Liver (tissue), 9 donors: ENCODE results near the gene IL1RAPL2. TPM values are rescaled to one million over a fixed set of nuclear protein-coding genes. Genes with fewer than 3 reads are reported as not detected.

Experiments used
- DNase-seq: peaks from one replicate; pipeline ENCODE4 v3.0.0-alpha.2; 2017; ENCODE audit warnings: low spot score
- H3K27ac ChIP-seq, 2 donors: one replicate each; pipeline ENCODE4 v1.7.0; 2013; ENCODE audit warnings: inconsistent platforms in 2 of 2, low read length in 2 of 2, control low read depth in 1 of 2, low read depth in 1 of 2, mild to moderate bottlenecking in 1 of 2
- H3K27me3 ChIP-seq, 4 donors: one replicate each; pipeline versions ENCODE4 v1.6.1 to v1.7.0; 2013; ENCODE audit warnings: low read length in 3 of 4, inconsistent platforms in 1 of 4, mild to moderate bottlenecking in 1 of 4, moderate library complexity in 1 of 4; ENCODE audit not compliant: control insufficient read depth in 4 of 4, insufficient read depth in 4 of 4
- H3K36me3 ChIP-seq, 4 donors: one replicate each; pipeline versions ENCODE4 v1.6.1 to v1.7.0; 2013; ENCODE audit warnings: low read length in 3 of 4, mild to moderate bottlenecking in 3 of 4, low read depth in 1 of 4, moderate library complexity in 1 of 4; ENCODE audit not compliant: control insufficient read depth in 4 of 4, insufficient read depth in 3 of 4
- H3K4me1 ChIP-seq, 4 donors: one replicate each; pipeline versions ENCODE4 v1.6.1 to v1.7.0; 2013; ENCODE audit warnings: low read length in 3 of 4, mild to moderate bottlenecking in 3 of 4, moderate library complexity in 1 of 4; ENCODE audit not compliant: control insufficient read depth in 4 of 4, insufficient read depth in 4 of 4
- H3K4me3 ChIP-seq, 3 donors: one replicate each; pipeline versions ENCODE4 v1.6.1 to v1.7.0; 2013; ENCODE audit warnings: low read length in 3 of 3, control low read depth in 1 of 3, low read depth in 1 of 3, mild to moderate bottlenecking in 1 of 3
- H3K9ac ChIP-seq, 2 donors: one replicate each; pipeline ENCODE4 v1.7.0; 2013; ENCODE audit warnings: low read length in 2 of 2, mild to moderate bottlenecking in 2 of 2, moderate library complexity in 2 of 2, control low read depth in 1 of 2, low read depth in 1 of 2
- H3K9me3 ChIP-seq, 4 donors: one replicate each; pipeline versions ENCODE4 v1.6.1 to v1.7.0; 2013; ENCODE audit warnings: low read length in 3 of 4; ENCODE audit not compliant: control insufficient read depth in 4 of 4
- ATF3 ChIP-seq: IDR thresholded peaks from 2 replicates; pipeline ENCODE4 v1.6.1; 2016; ENCODE audit warnings: antibody characterized with exemption
- CTCF ChIP-seq: fragments of 150-350 bp; IDR thresholded peaks from 2 replicates; pipeline ENCODE4 v1.5.1; 2017; ENCODE audit warnings: improper control_type of control experiment, low read depth, low read length; ENCODE audit not compliant: missing input control
- EGR1 ChIP-seq, 2 donors: IDR thresholded peaks; 2 replicates each; pipeline ENCODE4 v1.6.1; 2016 to 2018; ENCODE audit warnings: antibody characterized with exemption in 2 of 2, low read depth in 2 of 2
- FOXA1 ChIP-seq: IDR thresholded peaks from 2 replicates; pipeline ENCODE4 v1.6.1; 2016; ENCODE audit warnings: antibody characterized with exemption
- FOXA2 ChIP-seq: IDR thresholded peaks from 2 replicates; pipeline ENCODE4 v1.6.1; 2016; ENCODE audit warnings: antibody characterized with exemption
- GABPA ChIP-seq, 2 donors: IDR thresholded peaks in 1 of 2; conservative IDR thresholded peaks in 1 of 2; 2 replicates each; pipeline ENCODE4 v1.6.1; 2016; ENCODE audit warnings: antibody characterized with exemption in 2 of 2, mild to moderate bottlenecking in 1 of 2, moderate library complexity in 1 of 2
- HNF4A ChIP-seq, 2 donors: conservative IDR thresholded peaks; 2 replicates each; pipeline ENCODE4 v1.6.1; 2016; ENCODE audit warnings: antibody characterized with exemption in 2 of 2, mild to moderate bottlenecking in 2 of 2
- JUND ChIP-seq, 2 donors: IDR thresholded peaks; 2 replicates each; pipeline ENCODE4 v1.6.1; 2016; ENCODE audit warnings: antibody characterized with exemption in 2 of 2
- MAX ChIP-seq: IDR thresholded peaks from 2 replicates; pipeline ENCODE4 v1.6.1; 2016; ENCODE audit warnings: antibody characterized with exemption
- NR2F2 ChIP-seq: IDR thresholded peaks from 2 replicates; pipeline ENCODE4 v1.6.1; 2016; ENCODE audit warnings: antibody characterized with exemption
- RAD21 ChIP-seq, 2 donors: IDR thresholded peaks; 2 replicates each; pipeline ENCODE4 v1.6.1; 2016; ENCODE audit warnings: antibody characterized with exemption in 2 of 2, mild to moderate bottlenecking in 2 of 2
- REST ChIP-seq: IDR thresholded peaks from 2 replicates; pipeline ENCODE4 v1.6.1; 2016; ENCODE audit warnings: antibody characterized with exemption, mild to moderate bottlenecking
- SP1 ChIP-seq: IDR thresholded peaks from 2 replicates; pipeline ENCODE4 v1.6.1; 2018; ENCODE audit warnings: antibody characterized with exemption, mild to moderate bottlenecking
- TAF1 ChIP-seq: conservative IDR thresholded peaks from 2 replicates; pipeline ENCODE4 v1.6.1; 2016; ENCODE audit warnings: antibody characterized with exemption, mild to moderate bottlenecking
- YY1 ChIP-seq: IDR thresholded peaks from 2 replicates; pipeline ENCODE4 v1.6.1; 2016; ENCODE audit warnings: antibody characterized with exemption, mild to moderate bottlenecking
- ZBTB33 ChIP-seq: IDR thresholded peaks from 2 replicates; pipeline ENCODE4 v1.6.1; 2016; ENCODE audit warnings: antibody characterized with exemption
- WGBS: extraction: QIAGEN DNeasy Blood & Tissue Kit; methylation state at CpG from one replicate; pipeline ENCODE4 v1.1.7; 2013; 5-methylcytosine and 5-hydroxymethylcytosine counted together
- polyA plus RNA-seq, 2 donors: library from polyadenylated mRNA; stranded (reverse) in 1 of 2; unstranded in 1 of 2; fragments of 200-250 nt in 1 of 2; fragments of >200 nt in 1 of 2; fragmentation: Nextera tagmentation in 1 of 2; extraction: Ambion mirVana in 1 of 2; gene quantifications; one replicate each; pipeline versions ENCODE4 v1.2.1 to v1.2.3, GENCODE V29; 2013 to 2015
- total RNA-seq, 2 donors: library from RNA; depleted of rRNA; stranded (reverse); fragments of >200 nt; gene quantifications; one replicate each; pipeline ENCODE4 v1.2.3, GENCODE V29; 2014
- donor health status: healthy.
- donor health status: healthy.
- donor health status: healthy.
- donor health status: healthy.
- donor health status: healthy.

The IL1RAPL2 gene
- total and polyA plus RNA-seq, 4 donors: 0.20 to 1.6 (median 0.91) TPM

- no peak for TF ChIP-seq TAF1
- TF ChIP-seq YY1: no peak
- no peak for TF ChIP-seq GABPA (IDR thresholded peaks at IDR 0.05 in 1 of 2, conservative IDR thresholded peaks at IDR 0.05 in 1 of 2)
- TF ChIP-seq FOXA2: no peak
- TF ChIP-seq CTCF: no peak
- TF ChIP-seq FOXA1: no peak
- no peak for TF ChIP-seq EGR1 (IDR thresholded peaks at IDR 0.05; ENCODE audit: low read depth in 2 of 2)
Measured at GRCh38 chrX:104803219-104803618, 237.2 kb downstream of the IL1RAPL2 start (continued).

GRCh38 chrX:104806346-104806745 is 240.3 kb downstream of the IL1RAPL2 start:
- Histone ChIP-seq H3K27me3 (no peaks in the 10 kb centered on the region), H3K9me3 (no peaks in the 10 kb centered on the region), H3K27ac (no peak overlapping the region), H3K4me1 (no peaks in the 10 kb centered on the region), H3K4me3 (no peak overlapping the region), H3K9ac (no peak overlapping the region), H3K36me3 (no peaks in the 10 kb centered on the region)
- WGBS: 78% methylated on average over 2 of the region's 2 CpGs
- no peak for DNase-seq
- TF ChIP-seq MAX: no peak
- TF ChIP-seq CTCF: no peak
- TF ChIP-seq RAD21 (IDR thresholded peaks at IDR 0.05): no peak
- no peak for TF ChIP-seq JUND (IDR thresholded peaks at IDR 0.05)
- TF ChIP-seq FOXA1: no peak
- TF ChIP-seq ATF3: no peak
- TF ChIP-seq SP1: no peak
- TF ChIP-seq GABPA (IDR thresholded peaks at IDR 0.05 in 1 of 2, conservative IDR thresholded peaks at IDR 0.05 in 1 of 2): no peak
- no peak for TF ChIP-seq EGR1 (IDR thresholded peaks at IDR 0.05; ENCODE audit: low read depth in 2 of 2)
- no peak for TF ChIP-seq REST

- DNase-seq: no peak
- no peaks in the 10 kb centered on the region for H3K27me3 ChIP-seq
- no peak overlapping the region for H3K9ac ChIP-seq
- no peak overlapping the region for H3K4me3 ChIP-seq
- H3K4me1 ChIP-seq: no peaks in the 10 kb centered on the region
- H3K9me3 ChIP-seq: no peaks in the 10 kb centered on the region
- no peak overlapping the region for H3K27ac ChIP-seq
- H3K36me3 ChIP-seq: no peaks in the 10 kb centered on the region
- 88% methylated on average over 2 of the region's 2 CpGs for WGBS
- no peak for TF ChIP-seq ATF3
- TF ChIP-seq REST: no peak
- no peak for TF ChIP-seq YY1
- TF ChIP-seq TAF1: no peak
- no peak for TF ChIP-seq ZBTB33
- no peak for TF ChIP-seq HNF4A (conservative IDR thresholded peaks at IDR 0.05)
- no peak for TF ChIP-seq NR2F2
- no peak for TF ChIP-seq GABPA (IDR thresholded peaks at IDR 0.05 in 1 of 2, conservative IDR thresholded peaks at IDR 0.05 in 1 of 2)
Measured at GRCh38 chrX:104833401-104833800, 267.4 kb downstream of the IL1RAPL2 start.
